ENCODE data around the gene TNNT3. TPM values are rescaled to one million over a fixed set of nuclear protein-coding genes. Genes with fewer than 3 reads are reported as not detected.

The TNNT3 gene
- total RNA-seq, 1 experiment from 2014 or later = 0.71 TPM

- no peak for DNase-seq (ENCODE audit: low read depth, low spot score)
- ChIA-PET RAD21 (ENCODE audit: low non-redundant PET in 1 of 2, low total read pairs in 2 of 2, uncharacterized antibody in 2 of 2, unreplicated experiment in 2 of 2) (no interaction called here), CTCF (no interaction called here), POLR2A (no interaction called here)
- Histone ChIP-seq H3K36me3 (ENCODE audit: control insufficient read depth in 1 of 2, insufficient read depth in 2 of 2, low read length in 2 of 2) (no peaks in the 10 kb centered on the region), H3K27ac (ENCODE audit: low read depth, low read length) (no peak overlapping the region), H3K9me2 (ENCODE audit: insufficient read depth) (no peaks in the 10 kb centered on the region), H3K9ac (ENCODE audit: low read length) (no peak overlapping the region), H4K20me1 (ENCODE audit: insufficient read depth) (no peaks in the 10 kb centered on the region), H3K9me3 (ENCODE audit: control insufficient read depth in 1 of 2, insufficient read depth in 1 of 2, low read depth in 1 of 2, low read length in 2 of 2) (no peaks in the 10 kb centered on the region), H3K4me1 (ENCODE audit: control insufficient read depth in 1 of 2, insufficient read depth in 2 of 2, low read length in 2 of 2) (no peaks in the 10 kb centered on the region), H2AFZ (ENCODE audit: low read depth, low read length, poor library complexity, severe bottlenecking) (no peak overlapping the region), H3K27me3 (ENCODE audit: insufficient read depth, low read length) (no peaks in the 10 kb centered on the region), H3K4me2 (ENCODE audit: low read length) (no peak overlapping the region), H3K4me3 (replicated peaks in 1 of 2; ENCODE audit: low read depth in 1 of 2, low read length in 2 of 2) (no peak overlapping the region), H3K79me2 (ENCODE audit: insufficient read depth, low read length) (no peaks in the 10 kb centered on the region)
- no peak for ATAC-seq
- TF ChIP-seq MAX (IDR thresholded peaks at IDR 0.05) (no peak), ZNF274 (IDR thresholded peaks at IDR 0.05; ENCODE audit: low read depth, low read length) (no peak), ZBTB33 (IDR thresholded peaks at IDR 0.05; ENCODE audit: extremely low read depth, insufficient replicate concordance, low read length) (no peak), CBX3 (IDR thresholded peaks at IDR 0.05; ENCODE audit: low read depth) (no peak), CEBPB (IDR thresholded peaks at IDR 0.05; ENCODE audit: low read depth) (no peak), POLR2AphosphoS5 (IDR thresholded peaks at IDR 0.05; ENCODE audit: low read depth, low read length) (no peak), TCF7L2 (IDR thresholded peaks at IDR 0.05; ENCODE audit: borderline replicate concordance, extremely low read depth, insufficient read depth, insufficient read length) (no peak), EZH2phosphoT487 (IDR thresholded peaks at IDR 0.05; ENCODE audit: borderline replicate concordance) (no peak), FOSL1 (IDR thresholded peaks at IDR 0.05; ENCODE audit: low read depth) (no peak), REST (IDR thresholded peaks at IDR 0.05; ENCODE audit: low read depth) (no peak), EZH2 (IDR thresholded peaks at IDR 0.05) (no peak), YY1 (IDR thresholded peaks at IDR 0.05; ENCODE audit: extremely low read depth, insufficient replicate concordance, low read depth, low read length) (no peak), POLR2A (IDR thresholded peaks at IDR 0.05; ENCODE audit: borderline replicate concordance, extremely low read depth, insufficient read depth, insufficient read length) (no peak), JUND (IDR thresholded peaks at IDR 0.05) (no peak), SP1 (IDR thresholded peaks at IDR 0.05; ENCODE audit: low read depth) (no peak), EGR1 (IDR thresholded peaks at IDR 0.05; ENCODE audit: low read depth) (no peak)
- TF ChIP-seq, protein P1, sequence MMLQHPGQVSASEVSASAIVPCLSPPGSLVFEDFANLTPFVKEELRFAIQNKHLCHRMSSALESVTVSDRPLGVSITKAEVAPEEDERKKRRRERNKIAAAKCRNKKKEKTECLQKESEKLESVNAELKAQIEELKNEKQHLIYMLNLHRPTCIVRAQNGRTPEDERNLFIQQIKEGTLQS (IDR thresholded peaks at IDR 0.05) = no peak
- BruUV-seq (replicated peaks) = no TSS peak
- intact Hi-C loops (cut with micrococcal nuclease) = no loop called here
Measured at GRCh38 chr11:1927848-1928469, 8.5 kb downstream of the TNNT3 start.
